Effector CD8-positive, alpha-beta T cell (primary cell): Measurements from ENCODE around the gene LINC00632.

ENCODE experiments used
- DNase-seq: peaks from one replicate; lab custom pipeline; 2025; lab: John Stamatoyannopoulos, UW

LINC00632 gene

DNA sequence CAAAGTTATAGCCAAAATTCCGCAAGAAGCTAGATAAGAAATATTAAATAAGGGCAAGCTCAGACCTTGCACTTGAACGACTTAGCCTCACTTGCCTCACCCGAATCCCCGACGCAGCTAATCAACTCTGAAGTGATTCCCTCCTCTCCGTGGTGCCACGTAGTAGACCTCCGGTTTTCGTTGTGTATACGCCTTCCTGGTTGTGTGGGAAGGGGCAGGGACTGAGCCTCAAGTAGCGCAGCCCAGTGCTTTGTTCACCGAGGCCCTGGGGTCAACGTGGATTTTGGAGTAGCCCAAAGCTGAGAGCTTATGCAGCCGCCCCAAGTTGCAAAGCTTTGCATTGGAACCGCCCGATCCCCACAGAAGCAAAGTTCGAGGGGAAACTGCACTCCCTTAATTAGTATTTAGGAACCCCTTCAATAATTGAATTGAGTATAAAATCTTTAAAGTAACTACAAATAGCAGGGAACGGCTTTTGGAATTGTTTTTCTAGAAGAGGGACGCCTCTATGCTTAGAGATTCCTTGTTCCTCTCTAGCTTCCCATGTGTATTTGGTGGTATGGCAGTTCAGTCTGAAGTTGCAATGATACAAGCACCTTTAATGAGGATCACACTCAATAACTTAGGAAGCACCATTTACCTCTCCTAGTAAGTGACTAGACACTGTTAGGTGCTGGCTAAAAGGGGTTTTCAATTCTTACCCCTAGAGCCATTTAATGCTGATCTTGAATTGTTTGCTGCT is 55.7 kb downstream of the LINC00632 start:
- no peak for DNase-seq

DNA sequence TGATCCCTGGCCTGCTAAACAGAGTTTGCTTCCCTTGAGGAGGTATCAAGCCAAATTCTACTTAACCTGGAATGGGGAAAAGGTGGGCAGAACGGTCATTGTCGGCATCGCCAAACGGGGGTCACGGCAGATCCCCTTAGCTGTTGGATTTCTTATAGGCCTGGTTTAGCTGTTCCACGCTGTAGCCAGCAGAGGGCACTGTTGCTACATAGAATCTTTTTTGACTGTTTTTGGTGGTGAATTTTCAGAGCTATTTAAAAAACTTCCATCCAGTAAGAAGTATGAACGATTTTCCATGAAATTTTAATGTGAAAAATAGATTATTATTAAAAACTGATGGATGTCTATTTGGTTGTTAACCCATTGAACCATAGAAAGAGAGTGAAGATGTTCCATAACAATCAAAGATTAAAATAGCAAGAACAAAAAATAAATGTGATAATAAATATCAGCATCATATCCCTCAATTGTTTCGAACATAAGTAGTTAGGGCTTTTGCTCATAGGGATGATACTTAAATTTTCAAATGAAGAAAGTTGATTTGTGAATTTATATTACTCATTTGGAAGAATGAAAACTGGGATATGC is 56.6 kb downstream of the LINC00632 start:
- peak; percentile 19 for DNase-seq

DNA sequence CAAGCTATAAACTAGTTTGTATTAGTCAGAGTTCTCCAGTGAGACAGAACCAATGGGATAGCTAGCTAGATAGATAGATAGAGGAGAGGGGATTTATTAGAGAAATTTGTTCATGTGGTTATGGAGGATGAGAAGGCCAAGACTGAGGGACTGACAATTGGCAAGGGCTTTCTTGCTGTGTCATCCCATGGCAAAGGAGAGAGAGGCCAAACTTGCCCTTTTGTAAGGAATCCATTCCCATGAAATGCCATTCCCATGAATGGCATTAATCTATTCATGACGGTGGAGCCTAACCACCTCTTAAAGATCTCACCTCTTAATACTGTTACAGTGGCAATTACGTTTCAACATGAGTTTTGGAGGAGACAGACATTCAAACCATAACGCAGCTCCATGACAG is 58.1 kb downstream of the LINC00632 start:
- DNase-seq: no peak

DNA sequence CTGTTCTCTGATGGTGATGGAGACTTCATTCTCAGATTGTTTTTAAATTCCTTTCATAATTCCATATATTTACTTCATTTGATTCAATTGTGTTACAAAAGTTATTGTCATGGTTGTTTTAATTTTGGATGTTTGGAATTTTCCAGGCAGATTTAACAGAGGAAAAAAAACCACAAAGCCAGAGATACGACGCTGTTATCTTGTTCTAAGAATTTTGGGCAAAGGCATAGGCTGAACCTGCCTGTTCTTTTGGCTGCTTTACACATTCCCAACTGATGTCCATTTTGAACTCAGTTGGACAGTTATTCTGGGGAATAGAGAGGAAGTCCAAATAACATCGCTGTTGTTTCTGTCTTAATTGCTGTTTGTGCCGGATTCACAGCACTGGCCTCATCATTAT is 65.7 kb downstream of the LINC00632 start:
- DNase-seq: no peak

DNA sequence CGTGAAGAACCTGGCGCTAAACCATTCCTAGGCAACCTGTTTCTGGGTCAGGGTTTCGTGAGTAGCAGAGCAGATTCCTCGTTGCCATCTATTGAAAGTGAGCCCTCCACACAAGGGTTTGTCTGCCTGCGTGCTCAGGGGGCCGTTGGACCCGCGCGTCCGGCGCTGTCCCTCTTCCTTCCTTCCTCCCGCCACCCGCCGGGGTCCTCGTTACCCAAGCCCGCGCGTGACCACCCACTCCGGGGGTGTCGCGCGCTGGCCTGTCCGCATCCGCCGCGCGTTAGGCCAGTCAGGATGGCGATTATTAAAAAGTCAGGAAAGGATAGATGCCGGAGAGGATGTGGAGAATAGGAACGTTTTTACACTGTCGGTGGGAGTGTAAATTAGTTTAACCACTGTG is 66.8 kb downstream of the LINC00632 start:
- DNase-seq: no peak

DNA sequence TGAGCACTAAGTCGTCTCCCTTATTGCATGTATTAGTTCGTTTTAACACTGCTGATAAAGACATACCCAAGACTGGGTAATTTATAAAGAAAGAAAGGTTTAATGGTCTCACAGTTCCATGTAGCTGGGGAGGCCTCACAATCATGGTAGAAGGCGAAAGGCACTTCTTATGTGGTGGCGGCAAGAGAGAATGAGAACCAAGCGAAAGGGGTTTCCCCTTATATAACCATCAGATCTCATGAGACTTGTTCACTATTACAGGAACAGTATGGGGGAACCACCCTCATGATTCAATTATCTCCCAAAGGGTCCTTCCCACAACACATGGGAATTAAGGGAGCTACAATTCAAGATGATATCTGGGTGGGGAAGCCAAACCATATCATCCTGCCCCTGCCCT is 85.1 kb downstream of the LINC00632 start:
- DNase-seq: no peak

DNA sequence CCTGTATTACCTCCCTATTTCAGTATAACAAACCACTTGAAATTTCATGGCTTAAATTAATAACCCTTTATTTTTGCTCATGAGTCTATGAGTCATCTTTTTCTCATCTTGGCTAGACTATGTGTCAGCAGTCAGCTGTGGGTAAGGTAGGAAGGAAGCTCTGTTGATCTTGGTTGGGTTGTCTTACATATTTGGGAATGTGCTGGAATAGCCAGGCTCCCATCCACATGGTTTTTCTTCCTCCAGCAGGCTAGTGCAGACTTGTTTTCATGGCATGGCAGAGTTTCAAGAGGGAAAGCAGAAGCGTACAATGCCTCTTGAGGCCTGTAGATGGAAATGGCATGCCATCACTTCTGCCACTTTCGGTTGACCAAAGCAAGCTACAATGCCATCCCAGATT is 89.7 kb downstream of the LINC00632 start:
- no peak for DNase-seq

DNA sequence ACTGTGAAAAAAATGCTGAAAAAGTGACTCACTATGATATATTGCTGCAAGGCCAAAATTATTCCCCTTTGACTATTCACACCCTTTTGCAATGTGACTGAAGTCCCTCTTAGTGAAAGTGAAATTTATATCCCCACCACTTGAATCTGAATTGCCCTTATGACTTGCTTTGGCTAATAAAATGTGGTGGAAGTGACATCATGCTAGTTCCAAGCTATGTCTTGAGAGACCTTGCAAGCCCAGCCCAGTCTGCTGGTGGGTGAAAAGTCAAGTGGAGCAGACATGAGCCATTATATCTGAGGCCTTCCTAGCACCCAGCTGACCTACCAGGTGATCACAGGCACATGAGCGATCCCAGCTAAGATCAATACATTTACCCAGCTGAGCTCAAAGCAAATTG is 94.7 kb downstream of the LINC00632 start:
- no peak for DNase-seq

DNA sequence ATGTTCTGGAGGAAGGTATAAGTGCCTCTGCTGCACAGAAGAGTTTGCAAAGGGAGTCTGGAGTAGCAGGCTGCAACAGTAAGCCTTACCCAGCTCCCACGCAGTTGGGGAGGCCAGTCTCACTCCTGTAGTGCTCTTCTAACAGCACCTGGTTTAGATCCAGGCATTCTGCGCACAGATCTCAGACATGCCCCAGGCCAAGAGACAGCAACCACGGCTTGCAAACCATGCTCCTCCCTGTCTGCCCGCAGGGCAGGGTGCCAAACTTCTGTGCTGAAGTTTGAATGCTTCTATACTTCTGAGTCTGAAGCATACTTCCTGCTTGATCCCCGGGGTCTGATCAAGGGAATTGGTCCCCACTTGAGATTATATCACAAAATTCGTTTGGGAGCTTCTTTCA is 106.3 kb downstream of the LINC00632 start:
- no peak for DNase-seq

DNA sequence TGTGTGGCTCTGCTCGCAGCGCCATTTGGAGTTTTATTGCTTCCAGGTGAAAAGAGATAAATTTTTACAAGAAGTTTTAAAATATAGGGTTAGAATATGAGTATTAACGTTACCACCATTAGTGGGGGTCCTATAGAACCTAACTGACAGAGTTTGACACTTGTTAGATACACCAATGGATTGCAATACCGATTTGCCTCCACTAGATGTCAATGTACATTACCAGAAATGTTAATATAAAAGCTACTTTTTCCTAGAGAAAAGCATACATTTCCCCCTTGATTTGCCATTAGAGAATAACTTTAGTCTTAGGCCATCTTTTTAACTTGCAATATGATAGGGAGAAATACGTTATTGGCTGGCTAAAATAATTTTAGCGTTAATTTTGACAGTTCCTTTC is 108.4 kb downstream of the LINC00632 start:
- no peak for DNase-seq

DNA sequence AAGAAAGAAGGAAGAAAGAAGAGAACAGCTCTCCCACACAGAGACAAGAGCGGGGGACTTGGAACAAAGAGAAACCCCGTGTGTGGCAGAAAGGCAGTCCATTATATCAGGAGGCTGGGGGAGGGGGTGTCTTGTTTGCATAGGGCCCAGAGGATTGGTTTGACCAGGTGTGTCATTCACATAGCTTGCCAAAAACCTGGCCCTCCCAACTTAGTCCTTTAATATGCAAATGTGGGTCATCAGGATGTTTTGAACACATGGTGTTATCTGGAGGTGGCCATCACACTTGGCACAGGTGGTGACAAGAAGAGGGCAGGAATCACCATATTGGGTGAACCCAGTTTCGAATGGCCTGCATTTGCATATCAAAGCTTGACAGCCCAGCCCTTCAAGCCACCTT is 111.7 kb downstream of the LINC00632 start:
- DNase-seq: no peak

DNA sequence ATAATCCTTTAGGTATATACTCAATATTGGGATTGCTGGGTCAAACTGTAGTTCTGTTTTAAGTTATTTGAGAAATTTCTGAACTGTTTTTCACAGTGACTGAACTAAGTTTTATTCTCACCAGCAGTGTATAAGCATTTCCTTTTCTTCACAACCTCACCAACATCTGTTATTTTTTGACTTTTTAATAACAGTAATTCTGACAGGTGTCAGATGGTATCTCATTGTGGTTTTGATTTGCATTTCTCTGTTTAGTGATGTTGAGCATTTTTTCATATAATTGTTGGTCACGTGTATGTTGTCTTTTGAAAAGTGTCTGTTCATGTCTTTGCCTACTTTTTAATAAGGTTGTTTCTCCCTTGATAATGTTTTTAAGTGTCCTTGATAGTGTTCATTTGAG is 112.6 kb downstream of the LINC00632 start:
- DNase-seq: no peak

DNA sequence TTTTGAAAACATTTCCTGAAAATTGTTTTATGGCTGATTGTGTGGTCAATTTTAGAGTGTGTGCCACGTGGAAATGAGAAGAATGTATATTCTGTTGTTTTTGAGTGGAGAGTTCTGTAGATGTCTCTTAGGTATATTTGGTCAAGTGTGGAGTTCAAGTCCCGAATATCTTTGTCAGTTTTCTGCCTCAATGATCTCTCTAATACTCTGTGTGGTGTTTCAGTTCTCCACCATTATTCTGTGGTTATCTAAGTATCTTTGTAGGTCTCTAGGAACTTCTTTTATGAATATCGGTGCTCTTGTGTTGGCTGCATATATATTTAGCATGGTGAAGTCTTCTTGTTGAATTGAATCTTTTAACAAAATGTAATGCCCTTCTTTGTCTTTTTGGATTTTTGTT is 113.3 kb downstream of the LINC00632 start:
- no peak for DNase-seq

DNA sequence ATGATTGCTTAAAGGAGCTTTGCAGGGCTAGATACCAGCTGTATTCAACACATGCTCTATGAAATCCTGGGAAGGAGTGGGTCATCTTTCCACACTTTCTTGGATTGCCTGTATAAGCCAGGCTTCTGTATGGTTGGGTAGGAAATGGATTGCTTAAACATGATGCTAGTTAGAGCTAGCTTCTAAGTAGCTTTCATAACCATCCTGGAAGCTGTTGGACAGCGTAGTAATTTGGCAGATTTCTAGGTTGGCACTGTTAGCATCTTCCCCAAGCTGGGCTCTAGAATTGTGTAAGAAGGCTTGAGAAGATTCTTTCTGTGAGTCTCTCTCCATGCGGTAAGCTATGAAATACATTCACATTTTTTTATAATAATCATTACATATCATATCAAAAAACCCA is 127.3 kb downstream of the LINC00632 start:
- DNase-seq: no peak
